NCI-H510A treated with DMSO at 0.1 percent for 48 hours (cell line): Measurements from ENCODE around the gene FBXW11.
"Not testable (repeated sequence)": the region's sequence is repeated elsewhere in the genome, so short reads cannot be mapped to it uniquely, and the experiment has no call there.

Experiments used
- DNase-seq: peaks from one replicate; lab custom pipeline; 2025; lab: John Stamatoyannopoulos, UW

FBXW11 gene

DNA sequence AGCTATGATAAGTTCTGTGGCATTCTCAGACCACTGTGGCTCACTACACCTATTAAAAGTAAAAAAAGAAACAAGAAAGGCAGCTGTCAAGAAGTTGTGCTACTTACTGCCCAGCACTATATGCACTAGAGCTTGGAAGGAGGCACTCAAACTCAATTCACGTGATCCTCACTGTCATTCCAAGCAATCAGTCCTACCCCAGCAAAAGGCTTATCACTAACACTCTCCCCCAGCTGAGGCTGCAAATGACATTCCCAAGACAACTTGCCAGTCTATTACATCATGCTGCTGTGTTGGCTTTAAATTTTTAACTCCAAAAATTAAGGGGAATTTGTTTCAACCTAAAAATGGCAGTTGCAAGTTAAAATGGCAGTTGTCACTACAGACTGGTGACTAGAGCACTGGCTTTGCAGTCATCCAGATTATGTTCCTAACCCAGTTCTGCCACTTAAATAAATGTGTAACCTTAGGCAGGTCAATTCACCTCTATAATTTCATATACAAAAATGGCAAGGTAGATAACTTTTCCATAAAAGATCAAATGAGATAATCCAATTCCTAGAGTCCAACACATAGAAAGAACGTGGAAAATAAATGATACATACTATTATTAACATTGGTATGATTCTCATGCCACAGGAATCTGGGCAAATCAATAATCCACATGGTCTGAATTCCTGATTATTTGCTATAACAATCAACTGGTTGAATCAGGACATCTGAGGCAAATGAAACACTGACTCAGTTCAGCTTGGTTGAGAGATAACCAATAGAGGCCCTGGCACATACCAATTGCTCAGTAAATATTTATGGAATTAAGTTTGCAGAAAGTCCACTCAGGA, 52.4 kb downstream of the FBXW11 start:
- no peak for DNase-seq

DNA sequence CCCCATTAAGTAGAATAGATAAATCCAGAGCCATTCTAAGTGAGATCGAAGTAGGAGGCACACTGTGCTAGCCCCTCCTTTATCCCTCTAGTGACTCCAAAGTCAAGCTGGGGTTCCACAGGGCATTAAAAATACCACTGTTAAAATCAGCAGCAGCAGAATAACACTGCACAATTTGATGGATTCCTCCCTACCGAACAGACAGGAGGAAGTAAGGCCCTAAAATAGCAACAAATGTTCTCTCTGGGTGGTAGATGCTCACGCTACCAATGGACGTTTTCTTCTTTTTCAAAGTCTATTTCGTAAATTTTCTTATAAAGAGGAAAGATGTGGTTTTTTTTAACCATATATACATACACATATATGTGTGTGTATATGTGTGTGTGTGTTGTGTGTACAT, 54.4 kb downstream of the FBXW11 start:
- DNase-seq = no peak

DNA sequence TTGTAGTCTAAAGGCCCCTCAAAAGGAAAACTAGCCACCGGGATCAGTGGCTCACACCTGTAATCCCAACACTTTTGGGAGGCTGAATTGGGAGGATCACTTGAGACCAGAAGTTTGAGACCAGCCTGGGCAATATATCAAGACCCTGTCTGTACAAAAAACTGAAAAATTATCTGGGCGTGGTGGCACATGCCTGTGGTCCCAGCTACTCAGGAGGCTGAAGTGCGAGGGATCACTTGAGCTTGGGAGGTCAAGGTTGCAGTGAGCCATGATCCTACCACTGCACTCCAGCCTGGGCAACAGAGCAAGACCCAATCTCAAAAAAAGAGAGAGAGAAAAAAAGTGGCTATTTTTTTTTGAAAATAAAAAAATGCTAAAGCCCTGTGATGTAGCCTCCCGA, 55.2 kb downstream of the FBXW11 start:
- DNase-seq = no peak

DNA sequence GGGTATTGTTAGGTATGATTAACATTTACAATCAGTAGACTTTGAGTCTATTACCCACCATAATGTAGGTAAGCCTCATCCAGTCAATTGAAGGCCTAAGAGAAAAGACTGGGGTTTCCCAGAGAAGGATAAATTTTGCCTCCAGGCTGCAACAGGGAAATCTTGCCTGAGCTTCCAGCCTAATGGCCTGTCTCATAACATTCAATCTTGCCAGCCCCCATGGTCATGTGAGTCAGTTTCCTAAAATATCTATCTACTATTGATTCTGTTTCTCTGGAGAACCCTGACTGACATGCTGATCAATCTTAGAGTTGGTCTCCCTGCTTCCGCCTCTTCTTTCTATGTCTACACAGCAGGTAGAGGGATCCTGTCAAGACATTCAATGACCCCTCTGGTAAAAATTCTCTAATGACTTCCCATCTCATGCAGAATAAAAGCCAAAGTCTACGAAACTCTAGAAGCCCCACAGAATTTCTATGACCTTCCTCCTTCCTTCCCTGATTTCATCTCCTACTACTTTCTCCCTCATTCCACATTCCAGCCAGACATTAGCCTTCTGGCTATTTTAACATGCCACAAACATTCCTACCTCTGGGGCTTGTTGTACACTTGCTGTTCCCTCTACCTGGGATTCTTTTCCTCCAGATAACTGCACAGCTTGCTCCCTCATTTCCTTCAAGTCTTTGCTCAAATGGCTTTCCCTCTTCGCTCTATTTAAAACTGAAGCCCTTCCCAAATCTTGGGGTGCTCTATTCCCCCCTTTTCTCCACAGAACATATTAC, 60.2 kb downstream of the FBXW11 start:
- no peak for DNase-seq

DNA sequence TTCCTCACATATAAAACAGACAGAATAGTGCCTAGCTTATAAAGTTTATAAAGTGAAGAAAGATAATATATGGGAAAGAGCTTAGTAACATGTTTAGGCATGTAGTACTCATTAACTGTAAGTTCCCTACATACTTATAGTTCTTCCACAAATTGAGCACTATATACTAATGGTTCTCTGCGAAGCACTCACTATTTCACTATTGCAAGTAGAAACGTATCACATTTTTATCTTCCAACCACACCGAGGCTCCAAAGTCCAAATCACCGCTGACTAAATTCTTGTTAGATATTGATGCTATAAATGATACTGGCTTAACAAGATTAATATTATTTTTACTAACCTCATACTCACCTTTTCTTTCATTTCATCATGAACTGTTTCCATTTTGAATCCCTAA, 61.0 kb downstream of the FBXW11 start:
- no peak for DNase-seq

DNA sequence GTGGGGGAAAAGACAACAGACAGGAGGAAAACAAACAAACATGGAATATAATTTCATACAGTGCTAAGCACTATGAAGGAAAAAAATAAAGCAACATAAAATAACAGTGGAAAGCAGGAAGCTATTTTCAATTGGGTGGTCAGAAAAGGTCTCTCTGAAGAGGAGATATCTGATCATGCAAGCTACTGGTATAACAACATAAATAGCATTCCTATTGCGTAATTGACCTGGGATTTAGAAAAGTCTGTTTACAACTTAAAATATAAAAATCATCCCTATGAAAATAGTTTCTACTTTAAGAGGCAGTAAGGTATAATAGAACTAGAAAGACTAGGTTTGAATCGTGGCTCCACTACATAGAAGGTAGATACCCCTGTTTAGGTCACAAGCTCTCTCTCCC, 61.4 kb downstream of the FBXW11 start:
- DNase-seq = no peak

DNA sequence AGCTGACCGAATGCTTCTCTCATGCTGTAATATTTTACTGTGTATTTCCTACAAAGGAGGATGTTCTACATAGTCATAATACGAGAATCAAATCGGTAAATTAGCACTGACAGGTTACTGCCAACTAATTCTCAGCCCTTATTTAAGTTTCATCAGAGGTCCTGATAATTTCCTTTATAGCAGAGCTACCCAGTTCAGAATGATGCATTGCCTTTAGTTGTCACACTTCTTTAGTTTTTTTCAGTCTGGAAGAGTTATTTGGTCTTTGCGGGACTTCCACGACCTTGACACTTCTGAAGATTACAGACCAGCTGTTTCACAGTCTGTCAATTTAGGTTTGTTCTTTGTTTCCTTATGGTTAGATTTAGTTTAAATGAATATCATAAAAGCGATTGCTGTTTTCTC, 64.3 kb downstream of the FBXW11 start:
- DNase-seq = not testable (repeated sequence)

DNA sequence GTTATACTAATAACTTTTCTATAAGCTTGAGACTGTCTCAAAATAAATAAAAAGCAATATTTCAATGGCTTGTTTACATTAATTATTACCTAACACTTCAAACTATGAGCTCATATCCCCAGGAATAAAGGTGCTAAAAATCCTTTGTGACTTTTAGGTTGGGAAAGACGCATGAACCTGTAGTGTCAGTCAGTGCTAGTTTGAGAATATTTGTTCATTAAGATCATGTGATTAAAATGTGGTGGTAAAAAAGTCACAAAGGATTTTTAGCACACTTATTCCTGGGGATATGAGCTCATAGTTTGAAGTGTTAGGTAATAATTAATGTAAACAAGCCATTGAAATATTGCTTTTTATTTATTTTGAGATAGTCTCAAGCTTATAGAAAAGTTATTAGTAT, 64.8 kb downstream of the FBXW11 start:
- DNase-seq = not testable (repeated sequence)

DNA sequence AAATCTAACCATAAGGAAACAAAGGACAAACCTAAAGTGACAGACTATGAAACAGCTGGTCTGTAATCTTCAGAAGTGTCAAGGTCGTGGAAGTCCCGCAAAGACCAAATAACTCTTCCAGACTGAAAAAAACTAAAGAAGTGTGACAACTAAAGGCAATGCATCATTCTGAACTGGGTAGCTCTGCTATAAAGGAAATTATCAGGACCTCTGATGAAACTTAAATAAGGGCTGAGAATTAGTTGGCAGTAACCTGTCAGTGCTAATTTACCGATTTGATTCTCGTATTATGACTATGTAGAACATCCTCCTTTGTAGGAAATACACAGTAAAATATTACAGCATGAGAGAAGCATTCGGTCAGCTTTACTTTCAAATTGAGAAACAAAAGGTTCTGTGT, 65.2 kb downstream of the FBXW11 start:
- not testable (repeated sequence) for DNase-seq

DNA sequence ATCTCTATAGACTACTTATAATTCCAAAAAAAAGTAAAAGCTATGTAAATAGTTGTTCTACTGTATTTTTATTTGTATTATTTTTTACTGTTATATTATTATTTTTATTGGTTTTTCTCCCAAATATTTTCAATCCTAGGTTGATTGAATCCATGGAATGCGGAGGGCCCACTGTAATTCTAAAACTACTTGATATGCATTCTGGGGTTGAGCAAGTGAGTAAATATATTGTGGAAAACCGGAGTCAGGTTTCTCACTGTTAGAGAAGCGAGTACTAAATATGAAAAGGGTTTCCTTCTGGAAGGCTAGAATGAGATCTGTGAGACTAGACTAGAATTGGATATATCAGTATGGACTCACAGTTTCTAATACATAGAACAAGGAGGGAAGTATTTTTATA, 66.5 kb downstream of the FBXW11 start:
- DNase-seq = no peak

DNA sequence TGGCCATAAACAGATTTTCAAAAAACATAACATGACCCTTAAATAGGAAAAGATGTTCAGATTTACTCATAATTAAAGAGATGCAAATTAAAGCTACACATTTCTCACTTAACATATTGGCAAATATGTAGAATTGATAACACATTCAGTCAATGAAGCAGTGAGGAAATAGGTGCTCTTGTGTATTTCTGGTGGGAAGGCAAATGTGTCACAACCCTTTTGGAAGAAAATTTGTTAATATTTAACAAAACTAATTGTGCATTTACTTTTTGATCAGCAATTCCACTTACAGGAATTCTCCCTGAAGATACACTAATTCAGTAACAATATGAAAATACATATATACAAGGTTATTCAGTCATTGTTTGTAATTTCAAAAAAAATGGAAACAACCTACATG, 68.1 kb downstream of the FBXW11 start:
- no peak for DNase-seq

DNA sequence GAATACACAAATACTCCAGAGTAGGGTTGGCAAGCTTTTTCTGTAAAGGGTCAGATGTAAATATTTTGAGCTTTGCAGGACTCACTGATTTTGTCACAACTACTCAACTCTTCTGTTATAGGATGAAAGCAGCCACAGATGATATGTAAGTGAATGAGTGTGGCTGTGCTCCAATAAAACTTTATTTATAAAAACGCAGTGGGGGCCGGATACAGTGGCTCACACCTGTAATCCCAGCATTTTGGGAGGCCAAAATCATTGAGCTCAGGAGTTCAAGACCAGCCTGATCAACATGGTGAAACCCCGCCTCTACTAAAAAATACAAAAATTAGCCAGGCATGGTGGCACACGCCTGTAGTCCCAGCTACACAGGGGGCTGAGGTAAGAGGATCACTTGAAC, 69.1 kb downstream of the FBXW11 start:
- DNase-seq = no peak

DNA sequence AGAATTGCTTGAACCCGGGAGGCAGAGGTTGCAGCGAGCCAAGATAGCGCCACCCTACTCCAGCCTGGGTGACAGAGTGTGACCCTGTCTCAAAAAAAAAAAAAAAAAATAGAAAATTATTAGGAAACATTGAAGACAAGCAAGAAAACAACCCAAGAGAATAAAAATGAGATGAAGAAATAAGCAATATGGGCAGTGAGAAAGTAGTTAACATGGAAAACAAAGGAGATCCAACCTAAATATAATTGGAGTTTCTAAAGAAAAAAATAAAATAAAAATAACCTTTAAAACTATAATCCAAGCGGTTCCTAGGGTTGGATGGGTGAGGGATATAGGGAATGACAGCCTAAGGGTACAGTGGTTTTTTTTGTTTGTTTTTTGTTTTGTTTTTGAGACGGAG, 71.9 kb downstream of the FBXW11 start:
- DNase-seq = no peak

DNA sequence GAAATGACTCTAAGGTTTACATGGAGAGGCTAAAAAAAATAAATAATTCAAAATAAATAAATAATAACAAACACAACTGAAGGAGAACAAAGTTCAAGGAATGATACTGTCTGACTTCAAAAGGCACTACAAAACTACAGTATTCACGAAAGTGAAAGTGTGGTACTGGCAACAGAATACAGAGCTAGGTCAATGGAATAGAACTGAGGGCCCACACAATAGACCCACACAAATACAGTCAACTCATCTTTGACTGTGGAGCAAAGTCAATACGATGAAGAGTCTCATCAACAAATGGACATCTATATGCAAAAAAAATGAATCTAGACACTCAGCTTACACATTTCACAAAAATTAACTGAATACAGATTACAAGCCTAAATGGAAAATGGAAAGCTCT, 75.3 kb downstream of the FBXW11 start:
- DNase-seq = no peak

DNA sequence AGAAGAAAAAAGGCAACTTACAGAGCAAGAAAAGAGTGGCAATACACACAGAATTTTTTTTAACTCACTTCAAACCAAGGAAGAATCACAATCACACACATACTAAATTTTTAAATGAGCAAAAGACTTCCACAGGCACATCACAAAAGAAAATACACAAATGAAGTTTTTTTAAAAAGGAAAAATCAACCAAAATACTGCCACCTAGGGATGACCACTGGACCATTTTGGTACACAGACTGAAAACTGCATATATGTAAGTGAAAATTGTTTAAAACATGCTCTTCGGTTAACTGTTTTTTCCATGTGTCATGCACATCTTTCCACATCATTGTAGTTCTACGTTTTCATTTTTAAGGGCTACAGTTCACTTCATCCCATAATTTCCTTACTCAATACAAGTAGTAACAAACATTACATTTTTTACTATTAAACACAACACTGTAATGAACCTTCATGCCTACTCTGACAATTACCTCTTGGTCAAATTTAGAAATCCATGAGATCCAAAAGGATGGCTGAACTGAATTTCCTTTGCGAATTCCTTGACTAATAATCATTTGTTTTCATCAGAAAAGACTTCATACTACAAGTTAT, 79.0 kb downstream of the FBXW11 start:
- no peak for DNase-seq

DNA sequence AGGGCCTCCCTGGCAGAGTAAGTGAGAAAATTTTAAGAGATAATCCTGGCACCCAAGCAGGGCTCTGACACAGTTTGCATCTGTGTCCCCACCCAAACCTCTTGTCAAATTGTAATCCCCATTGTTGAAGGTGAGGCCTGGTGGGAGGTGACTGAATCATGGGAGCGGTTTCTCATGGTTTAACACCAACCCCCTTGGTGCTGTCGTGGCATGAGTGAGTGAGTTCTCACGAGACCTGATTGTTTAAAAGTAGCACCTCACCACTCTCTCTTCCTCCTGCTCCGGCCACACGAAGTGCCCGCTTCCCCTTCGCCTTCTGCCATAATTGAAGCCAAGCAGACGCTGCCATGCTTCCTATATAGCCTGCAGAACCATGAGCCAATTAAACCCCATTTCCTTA, 80.1 kb downstream of the FBXW11 start:
- no peak for DNase-seq

DNA sequence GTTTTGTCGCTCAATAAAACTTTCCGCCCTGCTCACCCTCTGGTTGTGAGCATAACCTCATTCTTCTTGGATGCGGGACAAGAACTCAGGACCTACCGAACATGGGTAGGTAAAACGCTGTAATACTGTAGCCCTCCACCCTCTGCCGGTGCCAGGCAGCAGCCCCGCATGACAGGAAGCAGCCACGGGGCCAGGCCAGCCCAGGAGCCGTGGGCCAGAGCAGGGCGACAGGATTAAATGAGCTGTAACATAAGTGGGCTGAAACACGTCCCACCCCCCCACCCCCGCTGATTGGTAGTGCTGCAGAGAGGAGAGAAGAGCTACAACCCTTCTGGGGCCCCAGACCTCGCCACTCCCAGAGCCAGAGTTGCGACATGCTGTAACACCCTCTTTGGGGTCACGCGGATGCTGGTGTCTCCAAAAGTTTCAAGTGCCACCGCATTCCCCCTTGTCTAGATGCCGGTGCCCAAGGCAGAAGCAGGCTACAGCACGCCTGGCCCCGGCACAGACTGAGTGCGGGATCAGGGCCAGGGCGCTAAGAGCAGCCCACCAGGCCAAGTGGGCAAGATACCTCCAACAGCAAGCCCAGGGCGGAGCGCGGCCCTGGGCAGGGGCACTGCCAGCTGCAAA, 81.8 kb downstream of the FBXW11 start:
- no peak for DNase-seq

DNA sequence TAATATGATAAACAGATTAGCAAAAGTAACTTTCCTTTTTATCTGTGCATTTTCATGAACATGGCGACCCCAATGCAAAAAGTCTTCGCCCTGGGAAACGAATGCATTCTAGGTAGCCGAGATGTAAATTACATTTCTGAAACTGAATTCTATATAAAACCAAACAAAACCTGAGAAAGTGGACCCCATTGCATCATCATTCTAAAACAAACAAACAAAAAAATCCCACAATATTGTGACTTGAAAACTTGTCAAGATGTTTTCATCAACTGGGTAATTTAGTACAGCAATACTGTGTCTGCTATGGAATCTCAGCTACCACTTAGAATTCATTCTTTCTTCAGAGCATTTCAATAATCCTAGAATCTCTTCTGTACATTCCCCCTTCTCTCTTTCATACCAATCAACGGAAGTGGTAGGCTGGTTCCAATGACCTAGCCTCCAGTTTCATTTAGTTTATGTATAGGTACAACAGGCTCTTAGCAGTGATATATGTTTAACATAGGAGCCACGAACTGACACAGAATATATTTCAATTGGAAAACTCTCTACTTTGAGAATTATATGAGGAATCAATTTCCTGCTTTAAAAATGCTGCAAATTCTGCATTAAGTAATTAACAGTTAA, 85.6 kb downstream of the FBXW11 start:
- DNase-seq = no peak

DNA sequence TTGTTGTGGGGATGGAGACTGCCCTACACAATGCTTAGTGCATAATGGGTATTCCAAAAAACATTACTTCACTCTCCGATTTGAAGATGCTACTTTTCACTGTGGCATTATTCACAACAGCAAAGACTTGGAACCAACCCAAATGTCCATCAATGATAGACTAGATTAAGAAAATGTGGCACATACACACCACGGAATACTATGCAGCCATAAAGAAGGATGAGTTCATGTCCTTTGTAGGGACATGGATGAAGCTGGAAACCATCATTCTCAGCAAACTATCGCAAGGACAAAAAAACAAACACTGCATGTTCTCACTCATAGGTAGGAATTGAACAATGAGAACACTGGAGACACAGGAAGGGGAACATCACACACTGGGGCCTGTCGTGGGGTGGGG, 90.7 kb downstream of the FBXW11 start:
- not testable (repeated sequence) for DNase-seq

DNA sequence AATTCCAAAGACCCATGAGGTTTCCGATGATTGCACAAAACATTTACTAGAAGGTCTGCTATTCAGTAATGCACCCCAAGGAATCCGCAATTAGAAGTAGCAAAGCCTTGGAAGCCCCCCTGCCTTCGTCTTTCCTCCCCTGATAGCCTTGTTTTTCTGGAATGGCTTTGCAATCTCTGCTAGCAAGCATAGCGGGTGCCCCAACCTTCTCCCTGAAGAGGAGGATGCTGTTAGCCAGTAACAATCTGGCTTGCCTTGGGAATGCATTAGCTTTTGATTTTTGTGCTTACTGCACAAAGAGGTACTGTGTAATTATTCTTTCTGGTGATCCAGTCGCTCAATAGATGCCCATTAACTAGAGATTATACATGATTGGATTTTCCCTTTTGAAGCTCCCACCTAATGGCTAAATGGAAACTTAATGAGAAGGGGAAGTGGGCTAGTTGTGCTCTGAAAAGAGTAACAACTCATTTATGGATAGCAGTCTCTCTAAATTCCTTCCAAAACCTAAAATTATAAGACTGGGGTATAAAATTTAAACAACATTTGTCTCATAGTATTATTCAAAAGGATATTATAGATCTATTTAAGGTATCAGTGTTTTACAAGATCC, 91.6 kb downstream of the FBXW11 start:
- DNase-seq = no peak

DNA sequence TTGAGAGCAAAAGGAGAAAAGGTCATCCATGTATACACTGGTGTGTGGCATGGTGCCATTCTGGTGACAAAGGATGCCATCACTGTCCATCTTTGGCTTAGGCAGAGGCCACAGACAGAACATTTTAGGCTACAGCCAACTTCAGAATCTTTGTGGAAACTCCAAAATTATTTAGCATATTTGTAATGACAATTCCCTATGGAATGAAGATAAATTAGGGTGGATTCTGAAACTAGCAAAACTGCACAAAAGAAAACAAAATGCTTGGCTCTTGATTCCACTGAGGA, 92.5 kb downstream of the FBXW11 start:
- no peak for DNase-seq

DNA sequence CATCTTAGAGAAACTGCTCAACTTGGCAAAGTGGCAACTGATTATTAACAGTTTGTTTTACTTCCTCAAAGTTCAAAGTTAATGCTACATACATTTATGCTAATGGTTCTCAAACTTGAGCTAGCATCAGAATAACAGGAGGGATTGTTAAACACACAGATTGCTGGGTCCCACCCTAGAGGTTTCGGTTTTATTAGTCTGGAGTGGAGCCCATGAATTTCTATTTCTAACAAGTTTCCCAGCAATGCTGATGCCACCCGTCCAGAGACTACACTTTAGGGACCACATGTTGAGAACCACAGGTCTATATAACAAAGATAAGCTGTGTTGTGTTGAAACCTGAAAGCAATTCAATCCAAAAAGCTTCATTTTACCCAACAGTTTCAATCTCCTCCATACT, 95.3 kb downstream of the FBXW11 start:
- DNase-seq = no peak
